ENCODE results near the gene RBM6. TPM values are rescaled to one million over a fixed set of nuclear protein-coding genes. Genes with fewer than 3 reads are reported as not detected.

Gene RBM6
- total RNA-seq, 1 donor from 2014 or later, result 101 TPM

GRCh38 chr3:50044976-50045375, 105.0 kb downstream of the RBM6 start:
- no peaks in the 10 kb centered on the region for H3K4me1 ChIP-seq
- peaks cover 34% of the 10 kb centered on the region for H3K36me3 ChIP-seq
- no peaks in the 10 kb centered on the region for H3K27me3 ChIP-seq (ENCODE audit: low read depth)
- TF ChIP-seq, protein P1, sequence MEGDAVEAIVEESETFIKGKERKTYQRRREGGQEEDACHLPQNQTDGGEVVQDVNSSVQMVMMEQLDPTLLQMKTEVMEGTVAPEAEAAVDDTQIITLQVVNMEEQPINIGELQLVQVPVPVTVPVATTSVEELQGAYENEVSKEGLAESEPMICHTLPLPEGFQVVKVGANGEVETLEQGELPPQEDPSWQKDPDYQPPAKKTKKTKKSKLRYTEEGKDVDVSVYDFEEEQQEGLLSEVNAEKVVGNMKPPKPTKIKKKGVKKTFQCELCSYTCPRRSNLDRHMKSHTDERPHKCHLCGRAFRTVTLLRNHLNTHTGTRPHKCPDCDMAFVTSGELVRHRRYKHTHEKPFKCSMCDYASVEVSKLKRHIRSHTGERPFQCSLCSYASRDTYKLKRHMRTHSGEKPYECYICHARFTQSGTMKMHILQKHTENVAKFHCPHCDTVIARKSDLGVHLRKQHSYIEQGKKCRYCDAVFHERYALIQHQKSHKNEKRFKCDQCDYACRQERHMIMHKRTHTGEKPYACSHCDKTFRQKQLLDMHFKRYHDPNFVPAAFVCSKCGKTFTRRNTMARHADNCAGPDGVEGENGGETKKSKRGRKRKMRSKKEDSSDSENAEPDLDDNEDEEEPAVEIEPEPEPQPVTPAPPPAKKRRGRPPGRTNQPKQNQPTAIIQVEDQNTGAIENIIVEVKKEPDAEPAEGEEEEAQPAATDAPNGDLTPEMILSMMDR (IDR thresholded peaks at IDR 0.05), result no peak
- H3K27ac ChIP-seq, result no peak overlapping the region
- no peak overlapping the region for H3K4me3 ChIP-seq
- no peaks in the 10 kb centered on the region for H3K9me3 ChIP-seq
- intact Hi-C loops (cut with DNase I), result no loop called here
- ATAC-seq, result no peak
- DNase-seq, result no peak

GRCh38 chr3:50047426-50047825, 107.5 kb downstream of the RBM6 start:
- TF ChIP-seq, protein P1 (IDR thresholded peaks at IDR 0.05), result no peak
- no peak for DNase-seq
- intact Hi-C loops (cut with DNase I), result no loop called here
- no peak for ATAC-seq
- H3K36me3 ChIP-seq, result peaks cover 57% of the 10 kb centered on the region
- H3K27ac ChIP-seq, result no peak overlapping the region
- no peaks in the 10 kb centered on the region for H3K4me1 ChIP-seq
- H3K9me3 ChIP-seq, result no peaks in the 10 kb centered on the region
- no peaks in the 10 kb centered on the region for H3K27me3 ChIP-seq (ENCODE audit: low read depth)
- H3K4me3 ChIP-seq, result no peak overlapping the region

DNA sequence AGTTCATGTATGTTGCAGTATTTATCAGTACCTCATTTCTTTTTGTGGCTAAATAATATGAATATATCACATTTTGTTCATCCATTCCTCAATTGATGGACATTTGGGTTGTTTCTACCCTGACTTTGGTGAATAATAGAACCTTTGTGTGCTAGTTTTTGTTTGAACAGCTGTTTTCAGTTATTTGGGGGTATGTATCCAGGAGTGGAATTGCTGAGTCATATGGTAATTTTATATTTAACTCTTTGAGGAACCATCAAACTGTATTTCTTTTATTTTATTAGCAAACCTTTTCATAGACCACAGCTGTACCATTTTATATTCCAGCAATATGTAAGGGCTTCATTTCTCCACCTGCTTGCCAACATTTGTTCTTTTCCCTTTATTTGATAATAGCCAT, 110.4 kb downstream of the RBM6 start:
- Histone ChIP-seq H3K9me3 (no peaks in the 10 kb centered on the region), H3K4me1 (no peaks in the 10 kb centered on the region), H3K27me3 (ENCODE audit: low read depth) (no peaks in the 10 kb centered on the region), H3K4me3 (no peak overlapping the region), H3K36me3 (peaks cover 81% of the 10 kb centered on the region), H3K27ac (no peak overlapping the region)
- TF ChIP-seq, protein P1 (IDR thresholded peaks at IDR 0.05), result no peak
- ATAC-seq, result no peak
- DNase-seq, result no peak
- intact Hi-C loops (cut with DNase I), result no loop called here

DNA sequence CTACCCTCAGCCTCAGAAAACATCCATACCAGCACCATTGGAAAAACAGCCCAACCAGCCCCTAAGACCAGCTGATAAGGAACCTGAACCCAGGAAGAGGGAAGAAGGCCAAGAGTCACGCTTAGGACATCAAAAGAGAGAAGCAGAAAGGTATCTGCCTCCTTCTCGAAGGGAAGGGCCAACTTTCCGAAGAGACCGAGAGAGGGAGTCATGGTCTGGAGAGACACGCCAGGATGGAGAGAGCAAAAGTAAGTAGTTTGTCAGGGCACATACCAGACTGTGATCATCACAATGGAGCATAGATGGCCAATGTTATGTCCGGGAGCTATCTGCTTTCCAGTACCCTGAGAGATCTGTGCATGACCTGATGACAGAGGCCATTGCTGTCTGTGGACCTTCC, 117.8 kb downstream of the RBM6 start:
- DNase-seq (no peak), ATAC-seq (no peak)
- H3K27me3 ChIP-seq (ENCODE audit: low read depth), result no peaks in the 10 kb centered on the region
- no peaks in the 10 kb centered on the region for H3K4me1 ChIP-seq
- intact Hi-C loops (cut with DNase I), result no loop called here
- TF ChIP-seq, protein P1 (IDR thresholded peaks at IDR 0.05), result no peak
- no peak overlapping the region for H3K4me3 ChIP-seq
- peaks cover 96% of the 10 kb centered on the region for H3K36me3 ChIP-seq
- no peaks in the 10 kb centered on the region for H3K9me3 ChIP-seq
- H3K27ac ChIP-seq, result no peak overlapping the region

DNA sequence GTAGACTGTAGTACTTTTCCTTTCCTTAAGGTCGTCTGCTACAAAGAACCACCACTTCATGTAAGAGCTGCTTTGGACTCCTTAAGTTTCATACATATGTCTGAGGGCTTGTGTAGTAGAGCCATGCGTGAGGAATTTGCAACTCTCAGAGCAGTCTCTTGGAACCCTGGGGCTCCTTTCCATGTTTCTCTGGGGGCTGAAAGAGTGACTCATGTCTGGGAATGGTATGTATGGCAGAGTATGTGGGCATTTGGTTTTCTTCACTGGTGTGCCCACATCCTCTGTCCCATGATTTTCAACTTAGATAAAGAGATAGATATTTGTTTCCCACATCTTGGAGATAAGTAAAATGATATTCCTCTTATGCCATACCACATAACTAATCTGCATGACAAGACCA, 128.2 kb downstream of the RBM6 start:
- TF ChIP-seq, protein P1 (IDR thresholded peaks at IDR 0.05), result no peak
- no peaks in the 10 kb centered on the region for H3K4me1 ChIP-seq
- no peaks in the 10 kb centered on the region for H3K27me3 ChIP-seq (ENCODE audit: low read depth)
- no peak overlapping the region for H3K27ac ChIP-seq
- H3K4me3 ChIP-seq, result no peak overlapping the region
- intact Hi-C loops (cut with DNase I), result no loop called here
- DNase-seq (no peak), ATAC-seq (no peak)
- peaks cover 100% of the 10 kb centered on the region for H3K36me3 ChIP-seq
- H3K9me3 ChIP-seq, result no peaks in the 10 kb centered on the region

DNA sequence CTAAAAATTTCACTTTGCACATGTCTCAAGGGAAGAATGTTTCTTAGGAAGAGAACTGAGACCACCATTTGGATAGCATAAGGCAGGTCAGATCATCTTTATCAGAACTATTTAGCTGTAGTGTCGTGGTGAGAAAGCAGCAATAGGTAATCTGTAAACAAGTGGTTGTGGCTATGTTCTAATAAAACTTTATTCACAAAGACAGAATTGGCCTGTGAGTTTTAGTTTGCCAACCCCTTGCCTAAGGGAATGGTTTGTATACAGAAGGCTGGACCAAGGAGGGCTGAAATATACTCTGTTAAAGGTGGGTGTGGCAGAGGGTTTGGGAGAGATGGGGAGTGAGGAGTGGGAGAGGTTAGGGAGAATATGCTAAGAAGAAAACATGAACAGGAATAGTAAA, 138.1 kb downstream of the RBM6 start:
- no peaks in the 10 kb centered on the region for H3K27me3 ChIP-seq (ENCODE audit: low read depth)
- H3K4me3 ChIP-seq, result no peak overlapping the region
- peaks cover 52% of the 10 kb centered on the region for H3K36me3 ChIP-seq
- no peaks in the 10 kb centered on the region for H3K4me1 ChIP-seq
- intact Hi-C loops (cut with DNase I), result no loop called here
- no peak for ATAC-seq
- no peak overlapping the region for H3K27ac ChIP-seq
- no peak for DNase-seq
- TF ChIP-seq, protein P1 (IDR thresholded peaks at IDR 0.05), result no peak
- no peaks in the 10 kb centered on the region for H3K9me3 ChIP-seq
